SK-N-SH (cell line): ENCODE measurements around the gene ABCA4. TPM values are rescaled to one million over a fixed set of nuclear protein-coding genes. Genes with fewer than 3 reads are reported as not detected.

Source experiments
- CTCF ChIA-PET: fragments of 300-600, 350-600 bp; formaldehyde crosslinking; extraction: SDS; loops from one replicate; lab custom pipeline; 2021; lab: Yijun Ruan, JAX
- POLR2A ChIA-PET: fragments of 350-600 bp; sonication (Branson Sonifier 250); formaldehyde crosslinking; extraction: SDS; loops from one replicate; lab custom pipeline; 2020; ENCODE audit warnings: antibody characterized with exemption, inconsistent platforms; lab: Yijun Ruan, JAX
- DNase-seq: peaks from one replicate; pipeline ENCODE4 v3.0.0; 2012
- H2AFZ ChIP-seq: fragments of 200-600 bp; sonication (generic); 2 replicates; pipeline ENCODE4 v1.8.1; 2016; ENCODE audit warnings: antibody characterized with exemption, mild to moderate bottlenecking, low read depth
- H3F3A ChIP-seq: fragments of 200-600 bp; sonication (generic); replicated peaks from 2 replicates; pipeline ENCODE3; 2016; ENCODE audit warnings: antibody characterized with exemption, mild to moderate bottlenecking; ENCODE audit not compliant: insufficient read depth
- H3K27ac ChIP-seq, 2 experiments: fragments of 200-500 bp in 1 of 2; fragments of 200-600 bp in 1 of 2; sonication (Bioruptor generic) in 1 of 2; sonication (generic), shearing (Covaris generic) in 1 of 2; 2 replicates each; pipeline versions ENCODE4 v1.5.1 to v1.6.1; 2014 to 2016; ENCODE audit warnings: low read depth in 2 of 2, inconsistent platforms in 1 of 2, low read length in 1 of 2, mild to moderate bottlenecking in 1 of 2, mixed read lengths in 1 of 2
- H3K27me3 ChIP-seq: fragments of 200-600 bp; sonication (generic), shearing (Covaris generic); 2 replicates; pipeline ENCODE4 v1.6.1; 2016; ENCODE audit warnings: mixed run types; ENCODE audit not compliant: insufficient read depth
- H3K36me3 ChIP-seq, 2 experiments: fragments of 200-500 bp in 1 of 2; fragments of 200-600 bp in 1 of 2; sonication (Bioruptor generic) in 1 of 2; sonication (generic) in 1 of 2; replicated peaks in 1 of 2; 2 replicates each; pipeline versions ENCODE3 to v1.5.1; 2014 to 2016; ENCODE audit warnings: low read length in 1 of 2, mild to moderate bottlenecking in 1 of 2; ENCODE audit not compliant: insufficient read depth in 2 of 2, control insufficient read depth in 1 of 2
- H3K4me1 ChIP-seq, 2 experiments: fragments of 200-500 bp in 1 of 2; fragments of 200-600 bp in 1 of 2; sonication (Bioruptor generic) in 1 of 2; sonication (generic), shearing (Covaris generic) in 1 of 2; 2 replicates each; pipeline versions ENCODE4 v1.5.1 to v1.6.1; 2014 to 2016; ENCODE audit warnings: low read depth in 1 of 2, low read length in 1 of 2, mixed run types in 1 of 2; ENCODE audit not compliant: insufficient read depth in 2 of 2, control insufficient read depth in 1 of 2
- H3K4me2 ChIP-seq: fragments of 200-600 bp; sonication (generic), shearing (Covaris generic); 2 replicates; pipeline ENCODE4 v1.6.1; 2017; ENCODE audit warnings: mixed run types
- H3K4me3 ChIP-seq, 2 experiments: fragments of 200-500 bp in 1 of 2; fragments of 200-600 bp in 1 of 2; sonication (Bioruptor generic) in 1 of 2; sonication (generic), shearing (Covaris generic) in 1 of 2; 2 replicates each; pipeline versions ENCODE4 v1.5.1 to v1.8.1; 2014 to 2016; ENCODE audit warnings: low read depth in 2 of 2, inconsistent platforms in 1 of 2, low read length in 1 of 2, mild to moderate bottlenecking in 1 of 2, mixed read lengths in 1 of 2, moderate library complexity in 1 of 2
- H3K79me2 ChIP-seq: fragments of 200-600 bp; sonication (generic); 2 replicates; pipeline ENCODE4 v1.8.1; 2017; ENCODE audit warnings: mild to moderate bottlenecking; ENCODE audit not compliant: insufficient read depth
- H3K9ac ChIP-seq: fragments of 200-600 bp; sonication (generic); 2 replicates; pipeline ENCODE4 v1.6.1; 2017; ENCODE audit warnings: mixed run types
- H3K9me2 ChIP-seq: fragments of 200-600 bp; sonication (generic); 2 replicates; pipeline ENCODE4 v1.6.1; 2017; ENCODE audit warnings: mixed run types
- H3K9me3 ChIP-seq: fragments of 200-600 bp; sonication (generic); 2 replicates; pipeline ENCODE4 v1.6.1; 2017; ENCODE audit warnings: mixed run types, mild to moderate bottlenecking, moderate library complexity
- H4K20me1 ChIP-seq: fragments of 200-600 bp; sonication (generic); 2 replicates; pipeline ENCODE4 v1.6.1; 2017; ENCODE audit warnings: mild to moderate bottlenecking, mixed run types; ENCODE audit not compliant: insufficient read depth
- ELF1 ChIP-seq: IDR thresholded peaks from 2 replicates; pipeline ENCODE4 v1.4.0; 2012
- EP300 ChIP-seq, 2 experiments: IDR thresholded peaks; 2 replicates each; pipeline versions ENCODE4 v1.4.0 to v1.6.1; 2012; ENCODE audit warnings: borderline replicate concordance in 1 of 2, low read depth in 1 of 2, low read length in 1 of 2
- FOXJ3 ChIP-seq: sonication (generic); formaldehyde crosslinking; IDR thresholded peaks from 2 replicates; pipeline ENCODE4 v1.5.1; 2020; ENCODE audit warnings: mild to moderate bottlenecking, missing genetic modification reagents
- FOXM1 ChIP-seq: IDR thresholded peaks from 2 replicates; pipeline ENCODE4 v1.4.0; 2012; ENCODE audit warnings: low read depth, mild to moderate bottlenecking
- MEF2A ChIP-seq: IDR thresholded peaks from 2 replicates; pipeline ENCODE4 v1.4.0; 2012; ENCODE audit warnings: low read depth, borderline replicate concordance
- NRF1 ChIP-seq: IDR thresholded peaks from 2 replicates; pipeline ENCODE4 v1.6.1; 2012; ENCODE audit warnings: low read depth, mild to moderate bottlenecking, low read length
- POLR2AphosphoS5 ChIP-seq: IDR thresholded peaks from 2 replicates; pipeline ENCODE4 v1.6.1; 2012; ENCODE audit warnings: low read depth, low read length
- RAD21 ChIP-seq: IDR thresholded peaks from 2 replicates; pipeline ENCODE4 v1.6.1; 2012; ENCODE audit warnings: mild to moderate bottlenecking, low read length
- RFX5 ChIP-seq: IDR thresholded peaks from 2 replicates; pipeline ENCODE4 v1.6.1; 2012; ENCODE audit warnings: mild to moderate bottlenecking, improper control_type of control experiment, low read length
- SMC3 ChIP-seq: IDR thresholded peaks from 2 replicates; pipeline ENCODE4 v1.6.1; 2012; ENCODE audit warnings: low read depth, low read length, improper control_type of control experiment
- TAF1 ChIP-seq: IDR thresholded peaks from 2 replicates; pipeline ENCODE4 v1.6.1; 2012; ENCODE audit warnings: low read depth, mild to moderate bottlenecking, low read length, moderate library complexity, borderline replicate concordance
- TEAD4 ChIP-seq: IDR thresholded peaks from 2 replicates; pipeline ENCODE4 v1.4.0; 2012; ENCODE audit warnings: mild to moderate bottlenecking, borderline replicate concordance; ENCODE audit not compliant: insufficient read depth
- YY1 ChIP-seq: IDR thresholded peaks from 2 replicates; pipeline ENCODE4 v1.4.0; 2012; ENCODE audit warnings: low read depth, mild to moderate bottlenecking
- WGBS: methylation state at CpG from one replicate; pipeline ENCODE4 v1.1.6; 2017; ENCODE audit warnings: low lambda C conversion rate; 5-methylcytosine and 5-hydroxymethylcytosine counted together
- polyA plus RNA-seq, 3 experiments: library from polyadenylated mRNA; depleted of rRNA; stranded (reverse); fragments of >200 nt; gene quantifications; 2 replicates each; pipeline ENCODE4 v1.2.3, GENCODE V29; 2012
- TF ChIP-seq, protein P1 (sequence below): fragments of 150-350 bp; IDR thresholded peaks from 2 replicates; pipeline ENCODE4 v1.6.1; 2017; ENCODE audit warnings: antibody characterized with exemption, low read length, low read depth, borderline replicate concordance
- TF ChIP-seq, protein P2 (sequence below): fragments of 150-350 bp; IDR thresholded peaks from 2 replicates; pipeline ENCODE4 v1.6.1; 2016; ENCODE audit warnings: mild to moderate bottlenecking, low read depth, low read length
- TF ChIP-seq, protein P3 (sequence below): IDR thresholded peaks from 2 replicates; pipeline ENCODE4 v1.6.1; 2012; ENCODE audit warnings: mild to moderate bottlenecking, low read depth, low read length, moderate library complexity

Gene ABCA4
- polyA plus RNA-seq, 1 of the 3 experiments (the other 2 are of a cell fraction) = 0.03 TPM

DNA sequence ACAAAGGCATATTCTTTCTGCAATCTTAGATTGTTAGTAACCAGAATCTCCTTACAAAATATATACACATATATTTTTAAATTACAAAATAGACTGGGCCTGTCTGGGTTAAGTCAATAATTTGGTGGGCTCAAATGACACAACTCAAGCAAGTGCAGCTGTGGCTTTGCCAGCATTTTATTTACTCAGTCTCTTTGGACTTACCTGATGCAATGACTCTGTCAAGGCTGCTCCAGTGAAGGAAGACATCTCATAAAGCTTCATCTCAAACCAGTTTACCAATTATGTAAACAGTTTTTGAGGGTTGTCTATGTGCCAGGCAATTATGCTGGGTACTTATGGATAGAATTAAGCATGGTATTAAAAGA is 22.8 kb upstream of the ABCA4 start (continued):
- TF ChIP-seq, protein P1, sequence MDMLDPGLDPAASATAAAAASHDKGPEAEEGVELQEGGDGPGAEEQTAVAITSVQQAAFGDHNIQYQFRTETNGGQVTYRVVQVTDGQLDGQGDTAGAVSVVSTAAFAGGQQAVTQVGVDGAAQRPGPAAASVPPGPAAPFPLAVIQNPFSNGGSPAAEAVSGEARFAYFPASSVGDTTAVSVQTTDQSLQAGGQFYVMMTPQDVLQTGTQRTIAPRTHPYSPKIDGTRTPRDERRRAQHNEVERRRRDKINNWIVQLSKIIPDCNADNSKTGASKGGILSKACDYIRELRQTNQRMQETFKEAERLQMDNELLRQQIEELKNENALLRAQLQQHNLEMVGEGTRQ = no peak

DNA sequence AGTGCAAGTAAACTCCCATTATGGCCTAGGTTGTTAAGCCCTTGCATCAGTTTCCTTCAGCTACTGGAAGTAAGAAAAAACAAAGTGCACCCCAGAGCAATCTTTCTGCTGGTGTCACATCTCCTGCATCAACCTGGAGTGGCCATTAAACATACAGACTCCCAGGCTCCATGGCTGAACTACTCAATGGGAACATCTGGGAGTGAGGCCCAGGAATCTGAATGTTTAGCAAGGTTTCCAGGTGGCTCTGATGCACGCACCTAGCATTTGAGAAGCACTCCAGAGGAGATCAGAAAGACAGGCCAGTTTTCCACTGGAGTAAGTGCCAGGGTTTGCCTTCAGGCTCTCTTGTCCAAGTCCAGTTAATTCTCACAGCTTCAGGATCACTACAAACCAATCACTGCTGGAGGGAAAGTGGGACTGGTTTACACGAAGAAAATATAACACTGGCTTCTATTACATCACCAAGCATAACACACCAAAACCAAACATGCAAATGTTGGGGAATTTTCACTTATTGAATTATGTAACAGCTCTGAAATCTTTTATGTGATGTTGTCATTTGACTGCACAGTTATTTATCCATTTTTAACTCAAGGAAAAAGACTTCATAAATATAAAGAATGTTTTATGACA is 22.3 kb upstream of the ABCA4 start:
- Histone ChIP-seq H3K4me3 (no peak overlapping the region), H4K20me1 (no peaks in the 10 kb centered on the region), H2AFZ (no peak overlapping the region), H3K9ac (no peak overlapping the region), H3F3A (no peaks in the 10 kb centered on the region), H3K27me3 (no peaks in the 10 kb centered on the region), H3K79me2 (no peaks in the 10 kb centered on the region), H3K27ac (no peak overlapping the region), H3K9me3 (no peaks in the 10 kb centered on the region), H3K9me2 (no peaks in the 10 kb centered on the region), H3K36me3 (no peaks in the 10 kb centered on the region), H3K4me2 (no peak overlapping the region), H3K4me1 (peaks cover 0 to 5% of the 10 kb centered on the region in 2 experiments; a peak in 1 of 4 replicates)
- ChIA-PET CTCF (interaction anchor here (0.7 to 1.3 kb wide), 3 partner anchors 74 to 193 kb away, joined by 3 to 5 read pairs (median 3); no protein-coding TSS in a partner anchor), POLR2A (no interaction called here)
- no peak for DNase-seq
- no peak for TF ChIP-seq ELF1
- TF ChIP-seq SMC3 = no peak
- TF ChIP-seq FOXM1 = no peak
- no peak for TF ChIP-seq POLR2AphosphoS5
- TF ChIP-seq, protein P2, sequence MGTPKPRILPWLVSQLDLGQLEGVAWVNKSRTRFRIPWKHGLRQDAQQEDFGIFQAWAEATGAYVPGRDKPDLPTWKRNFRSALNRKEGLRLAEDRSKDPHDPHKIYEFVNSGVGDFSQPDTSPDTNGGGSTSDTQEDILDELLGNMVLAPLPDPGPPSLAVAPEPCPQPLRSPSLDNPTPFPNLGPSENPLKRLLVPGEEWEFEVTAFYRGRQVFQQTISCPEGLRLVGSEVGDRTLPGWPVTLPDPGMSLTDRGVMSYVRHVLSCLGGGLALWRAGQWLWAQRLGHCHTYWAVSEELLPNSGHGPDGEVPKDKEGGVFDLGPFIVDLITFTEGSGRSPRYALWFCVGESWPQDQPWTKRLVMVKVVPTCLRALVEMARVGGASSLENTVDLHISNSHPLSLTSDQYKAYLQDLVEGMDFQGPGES = no peak
- TF ChIP-seq YY1 = no peak
- no peak for TF ChIP-seq RAD21
- no peak for TF ChIP-seq FOXJ3 (CRISPR knock-in tag)
- no peak for TF ChIP-seq EP300 (IDR thresholded peaks at IDR 0.05; ENCODE audit: borderline replicate concordance in 1 of 2, low read depth in 1 of 2, low read length in 1 of 2)
- TF ChIP-seq MEF2A = no peak
- TF ChIP-seq TEAD4 = no peak
- TF ChIP-seq RFX5 = no peak
- TF ChIP-seq, protein P3, sequence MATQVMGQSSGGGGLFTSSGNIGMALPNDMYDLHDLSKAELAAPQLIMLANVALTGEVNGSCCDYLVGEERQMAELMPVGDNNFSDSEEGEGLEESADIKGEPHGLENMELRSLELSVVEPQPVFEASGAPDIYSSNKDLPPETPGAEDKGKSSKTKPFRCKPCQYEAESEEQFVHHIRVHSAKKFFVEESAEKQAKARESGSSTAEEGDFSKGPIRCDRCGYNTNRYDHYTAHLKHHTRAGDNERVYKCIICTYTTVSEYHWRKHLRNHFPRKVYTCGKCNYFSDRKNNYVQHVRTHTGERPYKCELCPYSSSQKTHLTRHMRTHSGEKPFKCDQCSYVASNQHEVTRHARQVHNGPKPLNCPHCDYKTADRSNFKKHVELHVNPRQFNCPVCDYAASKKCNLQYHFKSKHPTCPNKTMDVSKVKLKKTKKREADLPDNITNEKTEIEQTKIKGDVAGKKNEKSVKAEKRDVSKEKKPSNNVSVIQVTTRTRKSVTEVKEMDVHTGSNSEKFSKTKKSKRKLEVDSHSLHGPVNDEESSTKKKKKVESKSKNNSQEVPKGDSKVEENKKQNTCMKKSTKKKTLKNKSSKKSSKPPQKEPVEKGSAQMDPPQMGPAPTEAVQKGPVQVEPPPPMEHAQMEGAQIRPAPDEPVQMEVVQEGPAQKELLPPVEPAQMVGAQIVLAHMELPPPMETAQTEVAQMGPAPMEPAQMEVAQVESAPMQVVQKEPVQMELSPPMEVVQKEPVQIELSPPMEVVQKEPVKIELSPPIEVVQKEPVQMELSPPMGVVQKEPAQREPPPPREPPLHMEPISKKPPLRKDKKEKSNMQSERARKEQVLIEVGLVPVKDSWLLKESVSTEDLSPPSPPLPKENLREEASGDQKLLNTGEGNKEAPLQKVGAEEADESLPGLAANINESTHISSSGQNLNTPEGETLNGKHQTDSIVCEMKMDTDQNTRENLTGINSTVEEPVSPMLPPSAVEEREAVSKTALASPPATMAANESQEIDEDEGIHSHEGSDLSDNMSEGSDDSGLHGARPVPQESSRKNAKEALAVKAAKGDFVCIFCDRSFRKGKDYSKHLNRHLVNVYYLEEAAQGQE = no peak
- no peak for TF ChIP-seq TAF1
- no peak for TF ChIP-seq NRF1
- WGBS = 70% methylated on average over 2 of the region's 2 CpGs
